Kidney capillary endothelial cell (primary cell): ENCODE measurements around the gene IL17REL.

Experiments used
- DNase-seq: peaks from one replicate; pipeline ENCODE4 v3.0.0-alpha.2; 2018; ENCODE audit warnings: low spot score

The IL17REL gene

GRCh38 chr22:49966774-49967705 lies 45.5 kb downstream of the IL17REL start:
- DNase-seq = no peak

GRCh38 chr22:49966041-49966773 lies 46.4 kb downstream of the IL17REL start:
- DNase-seq = no peak

- DNase-seq = no peak
Measured at GRCh38 chr22:49965091-49966040, 47.2 kb downstream of the IL17REL start.

- no peak for DNase-seq
Measured at GRCh38 chr22:49964136-49965090, 48.2 kb downstream of the IL17REL start.

- no peak for DNase-seq
Measured at GRCh38 chr22:49963647-49964026, 48.9 kb downstream of the IL17REL start.

GRCh38 chr22:49962751-49963646 lies 49.6 kb downstream of the IL17REL start:
- no peak for DNase-seq

GRCh38 chr22:49962012-49962750 lies 50.4 kb downstream of the IL17REL start:
- DNase-seq = peak; percentile 79

- DNase-seq = no peak
Measured at GRCh38 chr22:49961601-49962011, 51.0 kb downstream of the IL17REL start.

GRCh38 chr22:49961005-49961600 lies 51.5 kb downstream of the IL17REL start:
- no peak for DNase-seq

- DNase-seq = peak; percentile 98
Measured at GRCh38 chr22:49960159-49961004, 52.2 kb downstream of the IL17REL start, which contains the start of gene PIM3. Gene PIM3, plus strand, starts transcription at chr22:49960772. Its CDS starts 176 bp downstream, at chr22:49960948.

GRCh38 chr22:49959782-49960158 lies 52.8 kb downstream of the IL17REL start:
- DNase-seq = no peak

- DNase-seq = no peak
Measured at GRCh38 chr22:49958931-49959781, 53.4 kb downstream of the IL17REL start.

- no peak for DNase-seq
Measured at GRCh38 chr22:49958366-49958921, 54.1 kb downstream of the IL17REL start.

- DNase-seq = no peak
Measured at GRCh38 chr22:49957826-49958365, 54.7 kb downstream of the IL17REL start.

- no peak for DNase-seq
Measured at GRCh38 chr22:49956914-49957825, 55.4 kb downstream of the IL17REL start.
